ENCODE data around the gene CHSY1.
"Not testable (repeated sequence)": the region's sequence is repeated elsewhere in the genome, so short reads cannot be mapped to it uniquely, and the experiment has no call there.

The CHSY1 gene

DNA sequence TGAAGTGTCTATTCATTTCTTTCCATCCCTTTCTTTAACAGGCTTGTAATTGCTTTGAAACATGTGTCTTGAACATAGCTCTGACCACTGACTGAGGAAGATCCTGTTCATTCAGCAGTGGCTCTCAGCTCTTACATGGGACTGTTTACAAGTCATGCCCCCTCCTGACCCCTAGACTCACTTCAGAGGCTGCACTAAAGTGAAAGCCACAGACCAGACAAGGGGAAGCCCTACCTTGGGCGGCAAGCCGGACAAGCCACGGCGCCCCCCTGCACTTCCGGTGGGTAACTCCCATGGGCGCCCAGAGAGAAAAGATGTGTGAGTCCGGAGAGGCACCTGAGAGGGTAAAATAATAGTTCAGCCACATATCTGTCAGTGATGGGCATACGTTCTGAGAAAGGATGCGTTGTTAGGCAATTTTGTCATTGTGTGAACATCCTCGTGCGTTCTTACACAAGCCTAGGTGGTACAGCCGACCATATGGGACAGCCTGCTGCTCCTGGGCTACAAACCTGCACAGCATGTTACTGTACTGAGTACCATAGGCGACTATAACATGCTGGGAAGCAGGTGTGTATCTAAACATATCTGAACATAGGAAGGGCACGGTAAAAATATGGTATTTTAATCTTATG is 116.2 kb downstream of the CHSY1 start:
- DNase-seq (ENCODE audit: low read depth in 2 of 2), result no peak

DNA sequence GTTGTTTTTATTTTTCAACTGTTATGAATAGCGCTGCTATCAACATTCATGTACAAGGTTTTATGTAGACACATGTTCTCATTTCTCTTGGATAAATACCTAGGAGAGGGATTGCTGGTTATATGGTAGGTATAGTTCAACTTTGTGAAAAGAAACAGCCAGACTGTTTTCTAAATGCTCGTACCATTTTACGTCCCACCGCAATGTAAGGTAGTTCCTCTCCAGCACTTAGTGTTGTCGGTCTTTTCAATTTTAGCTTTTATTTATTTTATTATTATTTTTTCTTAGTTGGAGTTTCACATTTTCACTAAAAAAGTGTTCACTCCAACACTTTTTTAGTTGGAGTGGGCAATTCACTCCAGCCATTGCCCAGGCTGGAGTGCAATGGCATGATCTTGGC is 117.1 kb downstream of the CHSY1 start:
- no peak for DNase-seq (ENCODE audit: low read depth in 2 of 2)

DNA sequence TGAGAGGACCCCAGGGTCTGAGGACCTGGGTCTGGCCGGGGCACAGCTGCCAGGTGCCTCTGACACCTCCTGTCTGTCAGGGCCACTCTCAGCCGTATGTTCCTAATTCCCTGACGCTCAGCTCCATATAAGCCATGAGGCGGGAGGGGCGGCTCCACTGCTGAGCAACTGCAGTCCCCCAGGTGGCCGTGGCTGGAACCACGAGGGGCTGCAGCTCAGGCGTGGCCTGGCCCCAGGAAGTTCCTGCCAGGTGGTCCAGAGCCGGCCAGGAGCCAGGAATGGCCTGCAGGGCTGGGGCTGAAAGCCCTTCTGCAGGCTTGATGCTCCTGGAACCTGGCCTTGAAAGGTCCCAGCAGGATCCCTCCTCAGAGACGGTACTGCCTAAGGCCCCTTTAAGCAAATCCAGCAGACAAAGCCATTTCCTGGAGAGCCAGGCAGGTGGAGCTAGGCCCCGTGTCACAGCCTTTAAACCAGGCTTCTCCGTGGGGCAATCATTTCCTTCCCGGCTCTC is 118.0 kb downstream of the CHSY1 start:
- DNase-seq (ENCODE audit: low read depth in 2 of 2), result no peak

DNA sequence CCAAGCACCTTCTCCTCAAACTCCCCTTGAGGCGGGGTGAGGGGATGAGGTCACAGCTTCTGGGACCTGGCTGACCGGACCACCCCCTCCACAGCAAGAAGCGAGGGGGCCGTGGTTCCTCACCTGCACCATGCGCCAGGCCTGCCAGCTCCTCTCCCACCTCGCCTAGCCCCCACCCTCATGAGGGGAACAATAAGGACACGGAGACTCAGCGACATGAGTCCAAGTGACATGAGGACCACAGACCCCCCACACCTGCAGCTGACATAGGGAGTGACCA is 118.7 kb downstream of the CHSY1 start:
- DNase-seq (ENCODE audit: low read depth in 2 of 2), result no peak

DNA sequence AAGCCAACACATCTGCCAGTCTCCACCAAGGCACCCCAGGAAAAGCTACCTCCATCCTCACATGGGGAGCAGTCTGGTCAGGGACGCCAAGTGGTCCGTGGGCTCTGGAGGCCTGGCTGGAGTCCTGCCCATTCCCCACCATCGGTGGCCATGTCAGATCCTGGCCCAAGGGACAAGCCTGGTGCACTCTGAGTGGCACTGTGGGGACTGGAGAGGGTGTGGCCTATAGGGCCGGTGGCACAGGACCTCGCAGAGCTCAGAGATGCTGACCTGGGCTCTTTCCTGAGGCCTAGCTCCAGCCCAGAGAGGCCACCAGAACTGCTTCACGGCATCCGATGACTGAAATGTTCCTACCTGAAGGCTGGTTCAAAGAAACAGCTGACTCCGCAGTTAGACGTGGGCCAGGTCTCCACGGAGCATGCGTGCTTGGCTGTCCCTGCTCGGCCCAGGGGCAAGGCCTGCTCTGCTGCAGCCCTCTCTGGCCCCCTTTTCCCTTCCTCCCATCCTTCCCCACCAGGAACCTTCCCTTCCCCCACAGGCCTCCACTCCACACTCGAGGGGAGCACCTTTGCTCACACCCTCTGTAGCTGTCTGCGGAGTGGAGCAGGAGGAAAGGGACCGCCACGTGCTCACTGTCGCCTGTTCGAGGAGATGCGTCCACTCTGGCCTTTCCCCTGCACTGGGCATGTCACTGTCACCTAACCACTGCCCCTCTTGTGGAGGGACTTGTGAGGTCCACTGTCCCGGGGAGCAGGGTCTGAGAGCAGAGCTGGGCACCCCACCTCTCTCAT is 119.3 kb downstream of the CHSY1 start:
- DNase-seq (ENCODE audit: low read depth in 2 of 2), result no peak

DNA sequence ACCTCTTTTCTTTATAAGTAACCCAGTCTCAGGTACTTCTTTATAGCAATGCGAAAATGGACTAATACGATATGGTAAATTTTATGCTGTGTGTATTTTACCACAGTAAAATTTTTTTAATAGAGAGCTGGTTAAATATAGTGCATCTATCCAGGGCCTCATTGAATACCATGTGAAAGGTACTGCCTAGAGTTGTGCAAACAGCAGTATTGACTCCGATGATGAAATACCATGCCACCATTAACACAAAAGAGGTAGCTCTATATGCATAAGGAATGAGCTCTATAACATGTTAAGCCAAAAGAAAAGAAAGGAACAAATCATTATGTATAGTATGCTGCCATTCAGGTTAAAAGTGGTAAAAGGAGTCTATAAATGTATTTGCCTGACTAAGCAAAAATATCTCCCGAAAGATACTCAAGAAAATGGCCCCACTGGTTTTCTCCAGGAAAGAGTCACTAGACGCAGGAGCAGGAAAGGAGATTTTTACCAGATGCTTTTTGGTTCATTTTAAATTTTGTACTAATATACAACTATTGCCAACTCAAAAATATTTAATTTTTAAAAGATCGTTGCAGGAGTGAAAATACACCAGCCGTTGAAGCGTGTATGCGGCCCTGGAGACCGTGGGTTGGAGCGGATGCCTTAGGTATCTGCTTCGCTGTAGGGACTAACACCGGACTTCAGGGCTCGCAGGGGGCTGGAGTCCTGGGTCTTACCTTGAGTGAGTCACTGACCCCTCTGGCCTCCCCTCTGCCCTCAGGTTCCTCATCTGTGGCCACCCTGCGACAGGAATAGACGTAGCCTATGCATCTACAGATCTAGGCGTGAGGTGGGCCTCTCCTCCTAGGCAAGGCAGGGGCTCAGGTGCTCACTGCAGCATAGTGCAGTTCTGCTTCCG is 120.1 kb downstream of the CHSY1 start:
- no peak for DNase-seq (ENCODE audit: low read depth in 2 of 2)

DNA sequence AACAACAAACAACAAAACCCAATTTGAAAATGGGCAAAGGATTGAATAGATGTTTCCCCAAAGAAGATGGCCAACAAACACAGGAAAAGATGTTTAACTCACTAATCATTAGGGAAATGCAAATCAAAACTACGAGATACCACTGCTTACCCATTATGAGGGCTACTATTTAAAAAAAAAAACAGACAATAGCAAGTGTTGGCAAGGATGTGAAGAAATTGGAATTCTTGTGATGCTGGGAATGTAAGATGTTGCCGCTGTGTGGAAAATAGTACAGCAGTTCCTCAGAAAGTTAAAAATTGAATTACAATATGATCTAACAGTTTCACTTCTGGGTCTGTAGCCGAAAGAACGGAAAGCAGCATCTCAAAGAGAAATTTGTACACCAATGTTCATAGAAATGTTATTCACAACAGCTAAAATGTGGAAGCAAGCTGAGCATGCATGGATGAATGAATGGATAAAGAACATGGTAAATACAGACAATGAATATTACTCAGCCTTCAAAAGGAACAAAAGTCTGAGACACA is 121.9 kb downstream of the CHSY1 start:
- DNase-seq (ENCODE audit: low read depth in 2 of 2), result no peak

DNA sequence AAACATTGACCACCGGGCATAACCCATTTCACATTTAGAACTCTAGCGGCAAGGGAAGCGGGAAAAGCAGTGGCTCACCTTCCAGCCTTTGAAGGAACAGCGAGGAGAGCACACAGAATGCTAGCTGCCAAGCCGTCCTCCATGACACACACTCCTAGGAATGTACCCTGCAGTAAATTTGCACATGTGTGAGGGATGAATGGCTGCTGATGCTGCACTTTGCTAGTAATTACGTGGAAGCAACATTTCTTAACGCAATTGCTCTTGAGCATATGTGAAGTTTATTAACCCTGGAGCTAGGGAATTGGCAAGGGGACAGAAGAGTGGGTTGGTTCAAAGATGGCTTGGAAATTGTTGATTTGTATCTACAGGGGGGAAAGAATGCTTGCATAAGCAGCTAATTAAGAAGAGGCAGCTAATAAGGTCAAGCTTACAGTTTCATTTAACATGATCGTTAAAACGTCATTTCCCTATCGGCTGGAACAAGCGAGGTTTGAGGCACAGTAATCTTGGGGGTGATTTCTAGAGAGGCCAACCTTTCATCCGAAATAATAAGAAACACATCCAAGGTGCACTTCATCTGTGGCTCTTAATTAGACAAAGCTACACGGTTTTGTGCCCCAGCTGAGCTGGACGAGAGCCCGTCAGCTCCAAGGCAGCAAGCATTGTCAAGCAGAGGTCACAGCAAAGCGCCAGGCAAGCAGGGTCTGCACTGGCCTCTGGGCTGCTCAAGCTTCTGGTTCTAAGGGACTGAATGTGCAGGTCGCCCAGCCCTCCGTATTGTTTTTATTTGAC is 123.4 kb downstream of the CHSY1 start:
- no peak for DNase-seq (ENCODE audit: low read depth in 2 of 2)

DNA sequence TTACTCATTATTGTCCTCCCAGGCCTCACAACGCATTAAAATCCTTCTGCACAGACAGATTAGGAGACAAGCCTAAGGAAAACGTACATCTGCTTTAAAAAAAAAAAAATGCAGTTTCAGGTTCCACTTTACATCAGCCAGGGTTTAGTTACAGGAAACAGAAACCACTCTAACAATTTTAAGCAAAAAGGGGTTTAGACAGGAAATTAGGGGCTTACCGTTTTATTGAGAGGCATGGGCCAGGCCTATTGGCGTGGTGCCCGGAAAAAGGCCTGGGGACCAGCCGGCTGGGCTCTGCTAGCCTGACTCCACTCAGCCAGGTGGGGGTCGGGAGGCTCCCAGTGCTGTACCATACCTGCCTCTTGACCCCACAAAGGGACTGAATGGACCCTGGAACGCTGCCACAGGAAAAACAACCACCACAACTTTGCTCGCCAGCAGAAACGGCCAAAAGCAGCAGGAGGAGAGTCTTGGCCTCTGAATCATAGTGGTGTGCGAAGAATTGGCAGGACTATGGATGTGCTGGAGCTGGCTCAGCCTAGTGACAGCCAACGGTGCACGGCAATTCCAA is 124.3 kb downstream of the CHSY1 start:
- no peak for DNase-seq (ENCODE audit: low read depth in 2 of 2)

DNA sequence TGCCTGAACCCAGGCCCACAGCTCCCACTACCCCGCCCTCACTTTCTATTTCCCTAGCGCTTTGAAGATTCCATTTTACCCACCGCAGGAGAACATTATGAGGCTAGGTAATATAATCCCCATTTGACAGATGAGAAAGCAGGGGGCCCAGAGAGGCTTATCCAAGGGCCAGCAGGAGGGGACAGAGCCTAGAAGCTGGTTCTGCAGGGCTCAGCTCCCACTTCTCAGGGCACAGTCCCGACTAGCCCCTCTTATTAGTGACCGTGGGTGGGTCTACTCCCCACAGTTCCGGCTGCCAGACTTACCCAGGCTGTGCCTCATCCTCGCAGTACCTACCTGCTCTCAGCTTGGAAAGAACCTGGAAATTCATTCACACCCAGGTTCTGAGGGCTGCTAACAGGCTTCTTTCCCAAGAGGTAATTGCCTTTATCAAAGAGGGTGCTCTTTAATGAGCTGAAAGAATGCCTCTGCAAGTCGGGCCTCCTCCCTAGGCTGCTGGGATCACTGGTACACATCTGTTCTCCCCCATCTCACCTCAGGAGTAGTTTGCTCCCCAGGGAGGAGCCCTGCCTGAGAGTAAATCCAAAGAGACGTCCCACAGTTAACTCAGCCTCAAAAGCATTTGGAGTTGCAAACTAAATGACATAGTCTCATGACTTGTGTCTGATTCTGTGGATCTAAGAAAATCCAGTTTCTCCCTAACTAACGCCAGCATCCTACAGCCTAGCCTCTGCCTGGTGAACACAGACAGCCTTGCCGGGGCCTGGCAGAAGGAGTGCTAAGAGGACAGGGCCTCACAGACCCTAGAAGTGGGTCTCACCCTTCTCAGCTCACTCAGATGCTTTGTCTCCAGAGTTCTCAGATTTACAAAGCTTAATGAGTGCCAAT is 125.0 kb downstream of the CHSY1 start:
- DNase-seq (ENCODE audit: low read depth in 2 of 2), result no peak

DNA sequence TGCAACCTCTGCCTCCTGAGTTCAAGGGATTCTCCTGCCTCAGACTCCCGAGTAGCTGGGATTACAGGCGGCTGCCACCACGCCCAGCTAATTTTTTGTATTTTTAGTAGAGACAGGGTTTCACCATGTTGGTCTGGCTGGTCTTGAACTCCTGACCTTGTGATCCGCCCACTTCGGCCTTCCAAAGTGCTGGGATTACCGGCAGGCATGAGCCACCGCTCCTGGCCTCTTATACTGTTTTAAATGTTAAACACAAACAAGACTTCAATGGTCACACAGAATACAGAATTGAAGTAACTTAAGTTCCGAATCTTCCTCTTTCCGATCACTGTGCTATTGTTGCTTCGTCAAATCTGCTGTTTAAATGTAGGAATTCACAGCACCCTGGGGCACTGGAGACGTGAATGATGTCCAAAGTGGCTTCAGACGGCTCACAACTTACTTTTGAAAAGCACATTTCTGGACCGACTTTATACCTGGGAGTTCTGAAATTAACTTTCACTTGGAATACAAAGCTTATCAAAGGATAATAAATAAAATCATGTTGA is 125.9 kb downstream of the CHSY1 start:
- DNase-seq (ENCODE audit: low read depth in 2 of 2), result not testable (repeated sequence)

All from stimulated activated CD4-positive, alpha-beta T cell treated with anti-CD3 and anti-CD28 coated beads, Interleukin-1b, Interleukin-23, amount 100 ng/mL, for 1 hour (primary cell).